Measurements from ENCODE around the gene IMMP2L.

Gene IMMP2L

GRCh38 chr7:111043561-111043960, 518.7 kb downstream of the IMMP2L start:
- no peak for DNase-seq (ENCODE audit: low read depth in 2 of 2, low spot score in 1 of 2)

DNA sequence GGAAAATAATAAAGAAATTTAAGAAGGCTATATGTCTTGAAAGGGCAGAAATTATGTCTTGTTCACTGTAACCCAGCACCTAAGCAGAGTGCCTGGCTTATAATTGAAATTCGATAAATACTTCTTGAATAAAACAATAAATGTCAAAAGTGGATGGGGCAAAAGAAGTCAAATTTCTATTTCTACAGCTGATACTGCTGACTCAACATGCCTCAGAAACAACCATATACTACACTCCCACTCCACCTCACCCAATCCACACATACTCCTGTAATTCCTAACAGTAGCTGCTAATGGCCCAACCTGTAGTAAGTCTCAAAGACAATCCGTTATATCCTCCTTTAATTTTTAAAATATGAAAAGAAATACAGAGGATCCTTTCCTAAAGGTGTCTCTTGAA, 519.5 kb downstream of the IMMP2L start:
- no peak for DNase-seq (ENCODE audit: low read depth in 2 of 2, low spot score in 1 of 2)

DNA sequence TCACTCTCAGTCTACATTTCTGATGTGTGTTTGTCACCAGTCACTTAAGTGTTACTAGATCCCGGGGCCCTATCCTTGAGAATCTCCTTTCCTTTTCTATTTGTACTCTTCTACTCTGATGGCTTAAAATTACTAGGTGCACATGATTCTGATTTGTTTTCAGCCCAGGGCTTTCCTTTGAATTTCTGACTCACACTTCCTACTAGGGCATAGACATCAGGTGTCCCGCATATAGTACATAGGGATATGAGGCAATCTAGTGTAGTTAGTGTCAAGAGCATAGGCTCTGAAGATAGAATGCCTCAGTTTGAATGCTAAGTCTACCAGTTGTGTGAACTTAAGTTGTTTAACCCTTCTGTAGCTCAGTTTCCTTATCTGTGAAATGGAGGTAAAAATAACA, 520.7 kb downstream of the IMMP2L start:
- DNase-seq (ENCODE audit: low read depth in 2 of 2, low spot score in 1 of 2), result no peak

GRCh38 chr7:111038185-111038584, 524.1 kb downstream of the IMMP2L start:
- DNase-seq (ENCODE audit: low read depth in 2 of 2, low spot score in 1 of 2), result no peak

GRCh38 chr7:111031916-111032315, 530.4 kb downstream of the IMMP2L start:
- DNase-seq (ENCODE audit: low read depth in 2 of 2, low spot score in 1 of 2), result no peak

DNA sequence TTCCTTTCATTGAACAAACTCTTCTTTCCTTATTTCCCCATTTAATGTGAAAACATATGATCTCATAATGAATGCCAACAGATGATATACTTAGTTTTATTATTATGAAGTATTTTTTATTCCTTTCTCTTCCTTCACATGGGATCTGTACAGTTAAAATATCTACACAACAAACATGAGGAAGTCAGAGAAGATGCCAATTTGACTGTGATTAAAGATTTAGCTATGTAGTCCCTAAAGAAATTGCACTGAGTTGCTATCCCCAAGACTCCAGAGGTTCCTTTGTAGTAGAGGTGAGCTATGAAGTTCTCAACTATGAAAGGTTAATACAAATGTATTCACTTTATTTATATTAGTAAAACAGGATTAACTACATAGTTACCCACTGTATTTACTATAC, 532.0 kb downstream of the IMMP2L start:
- DNase-seq (ENCODE audit: low read depth in 2 of 2, low spot score in 1 of 2), result no peak

DNA sequence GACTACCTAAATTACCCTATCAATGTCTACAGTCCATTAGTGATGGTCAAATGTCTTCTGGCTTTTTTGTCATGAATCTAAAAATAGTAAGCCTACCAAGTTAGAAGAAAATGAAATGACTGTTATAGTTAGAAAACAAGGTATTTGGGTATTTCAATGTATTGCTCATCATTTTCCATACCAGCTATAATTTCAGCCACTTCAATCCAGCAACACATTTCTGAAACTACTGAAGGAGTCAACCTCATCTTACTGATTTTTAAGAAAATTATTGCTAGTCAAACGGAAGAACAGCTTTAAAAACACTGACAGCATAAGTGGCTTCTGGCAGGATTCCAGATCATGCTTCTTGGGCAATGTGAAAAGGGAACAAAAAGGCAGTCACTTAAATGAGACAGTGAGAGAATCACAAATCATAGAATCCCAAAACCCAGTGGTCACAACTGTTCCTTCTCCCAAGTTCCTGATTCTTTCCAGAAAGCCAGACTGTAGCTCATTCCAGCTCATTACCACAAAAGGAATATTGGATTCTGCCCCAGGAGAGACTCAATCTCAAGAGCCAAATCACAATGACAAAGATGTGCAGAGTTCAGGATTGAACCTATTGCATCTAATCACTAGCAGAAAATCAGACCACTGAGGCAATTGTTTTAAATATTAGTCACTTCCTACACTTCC, 532.6 kb downstream of the IMMP2L start:
- no peak for DNase-seq (ENCODE audit: low read depth in 2 of 2, low spot score in 1 of 2)

- DNase-seq (ENCODE audit: low read depth in 2 of 2, low spot score in 1 of 2), result no peak
Observed at GRCh38 chr7:111029141-111029572, 533.1 kb downstream of the IMMP2L start.

DNA sequence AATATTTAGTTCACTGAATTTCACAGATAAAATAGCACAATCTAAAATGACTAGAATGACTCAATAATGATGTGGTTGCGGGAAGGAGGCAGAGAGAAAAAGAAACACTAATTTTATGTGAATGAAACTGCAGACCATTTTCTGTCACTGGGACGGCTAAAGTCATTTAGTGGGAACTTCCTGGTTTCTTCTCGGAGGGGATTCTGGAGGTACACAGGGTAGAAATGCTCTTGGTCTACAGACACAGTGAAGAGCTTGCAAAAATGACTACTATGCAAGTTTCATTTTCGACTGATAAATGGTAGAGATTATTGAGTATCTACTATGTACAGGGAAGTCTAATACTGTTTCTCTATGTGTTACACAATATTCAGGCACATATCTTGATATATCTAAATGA, 534.9 kb downstream of the IMMP2L start:
- no peak for DNase-seq (ENCODE audit: low read depth in 2 of 2, low spot score in 1 of 2)

DNA sequence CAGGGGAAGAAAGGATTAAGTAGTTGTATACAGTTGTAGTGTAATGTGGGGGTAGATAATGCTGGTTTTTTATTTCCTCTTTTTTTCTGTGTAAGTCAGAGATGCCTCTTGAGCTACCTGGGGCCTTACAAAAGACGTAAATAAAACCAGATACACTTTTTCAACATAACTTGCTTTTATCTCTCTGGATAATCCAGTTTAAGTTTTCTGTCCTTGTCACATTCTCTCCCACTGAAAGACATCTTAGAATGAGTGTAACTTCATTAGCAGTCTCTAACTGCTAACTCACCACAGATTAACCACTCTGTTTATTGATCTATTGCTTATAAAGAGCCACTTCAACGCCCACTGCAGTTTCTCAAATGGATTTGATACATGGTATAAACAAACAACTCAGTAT, 535.5 kb downstream of the IMMP2L start:
- DNase-seq (ENCODE audit: low read depth in 2 of 2, low spot score in 1 of 2), result no peak

- DNase-seq (ENCODE audit: low read depth in 2 of 2, low spot score in 1 of 2), result no peak
Observed at GRCh38 chr7:111026343-111026742, 535.9 kb downstream of the IMMP2L start.

DNA sequence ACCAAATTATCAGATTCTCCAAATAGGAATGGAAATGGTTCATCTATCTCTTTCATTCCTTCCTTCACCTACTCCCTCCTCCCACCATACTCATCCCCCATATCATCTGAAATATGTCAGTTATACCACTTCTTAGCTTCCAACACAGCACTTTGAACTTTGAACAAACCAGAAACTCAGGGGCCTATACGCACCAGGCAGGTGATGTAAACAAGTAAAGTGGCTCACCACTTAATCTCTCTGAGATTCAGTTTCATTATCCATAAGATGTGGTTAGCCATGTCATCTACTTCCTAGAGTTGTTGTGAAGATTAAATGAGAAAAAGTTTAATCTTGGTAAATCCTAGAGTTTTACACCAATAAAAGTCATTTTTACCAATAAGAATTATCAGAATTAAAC, 537.3 kb downstream of the IMMP2L start:
- no peak for DNase-seq (ENCODE audit: low read depth in 2 of 2, low spot score in 1 of 2)

GRCh38 chr7:111018960-111019736, 543.1 kb downstream of the IMMP2L start:
- no peak for DNase-seq (ENCODE audit: low read depth in 2 of 2, low spot score in 1 of 2)

GRCh38 chr7:111018447-111018846, 543.8 kb downstream of the IMMP2L start:
- no peak for DNase-seq (ENCODE audit: low read depth in 2 of 2, low spot score in 1 of 2)

DNA sequence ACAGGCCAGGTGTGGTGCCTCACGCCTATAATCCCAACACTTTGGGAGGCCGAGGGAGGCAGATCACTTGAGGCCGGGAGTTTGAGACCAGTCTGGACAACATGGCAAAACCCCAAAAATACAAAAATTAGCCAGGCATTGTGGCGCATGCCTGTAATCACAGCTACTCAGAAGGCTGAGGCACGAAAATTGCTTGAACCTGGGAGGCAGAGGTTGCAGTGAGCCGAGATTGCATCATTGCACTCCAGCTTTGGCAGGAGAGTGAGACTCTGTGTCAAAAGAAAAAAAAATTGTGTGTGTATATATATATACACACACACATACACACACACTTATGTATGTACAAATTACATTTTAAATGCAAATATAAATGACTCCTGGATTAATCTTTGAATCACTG, 548.2 kb downstream of the IMMP2L start:
- no peak for DNase-seq (ENCODE audit: low read depth in 2 of 2, low spot score in 1 of 2)

DNA sequence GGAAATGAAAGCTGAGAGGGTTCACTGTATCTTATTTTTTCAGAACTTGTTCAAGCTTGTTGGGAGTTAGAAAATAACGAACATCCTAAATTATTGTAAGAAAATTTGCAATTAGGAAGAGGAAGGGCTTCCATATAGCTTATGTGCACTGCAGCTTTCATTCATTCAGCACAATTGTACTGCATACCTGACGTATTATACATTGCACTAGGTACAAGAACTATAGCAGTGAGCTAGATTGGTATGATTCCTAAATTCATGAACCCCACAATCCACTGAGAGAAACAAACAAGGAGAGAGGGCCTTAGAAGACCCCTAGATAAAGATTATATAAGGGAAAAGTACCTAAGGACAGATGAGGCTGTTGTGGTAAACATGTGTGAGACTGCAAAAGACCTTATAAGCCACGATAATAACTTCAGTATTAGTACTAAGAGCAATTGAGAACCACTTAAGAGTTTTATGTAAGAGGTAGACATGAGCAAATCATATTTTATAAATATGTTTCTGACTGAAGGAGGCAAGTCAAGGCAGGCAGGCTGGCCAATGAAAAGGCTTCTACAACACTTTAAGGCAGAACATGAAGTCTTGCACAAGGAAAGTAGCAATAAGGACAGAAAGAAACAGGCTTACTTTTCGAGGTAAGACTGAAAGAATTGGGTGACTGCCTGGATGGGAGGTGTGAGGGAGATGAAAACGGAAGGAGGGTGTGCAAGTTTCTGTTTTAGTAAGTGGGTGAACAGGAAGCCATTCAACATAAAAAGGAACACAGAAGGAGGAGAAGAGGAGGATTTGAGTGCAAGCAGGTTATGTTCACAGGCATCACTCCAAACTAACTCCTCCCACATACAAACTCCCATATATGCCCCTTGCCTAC, 549.3 kb downstream of the IMMP2L start:
- DNase-seq (ENCODE audit: low read depth in 2 of 2, low spot score in 1 of 2), result no peak

DNA sequence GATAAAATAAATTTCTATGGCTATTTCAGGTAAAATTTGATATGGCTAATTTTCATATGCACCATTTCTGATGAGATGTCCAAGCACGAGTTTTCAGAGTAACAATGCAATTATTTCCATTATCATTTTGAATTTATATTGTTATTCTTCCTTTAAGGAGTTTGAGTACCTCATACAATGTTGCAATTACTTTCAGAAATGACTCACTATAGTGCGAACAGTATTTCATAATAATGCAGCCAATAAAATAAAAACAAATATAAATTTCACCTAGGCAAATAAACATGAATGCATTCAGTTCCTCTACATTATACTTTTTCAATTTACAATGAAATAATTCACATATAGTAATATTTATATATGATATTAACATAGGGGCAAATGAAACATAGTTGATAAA, 550.1 kb downstream of the IMMP2L start:
- DNase-seq (ENCODE audit: low read depth in 2 of 2, low spot score in 1 of 2), result no peak

DNA sequence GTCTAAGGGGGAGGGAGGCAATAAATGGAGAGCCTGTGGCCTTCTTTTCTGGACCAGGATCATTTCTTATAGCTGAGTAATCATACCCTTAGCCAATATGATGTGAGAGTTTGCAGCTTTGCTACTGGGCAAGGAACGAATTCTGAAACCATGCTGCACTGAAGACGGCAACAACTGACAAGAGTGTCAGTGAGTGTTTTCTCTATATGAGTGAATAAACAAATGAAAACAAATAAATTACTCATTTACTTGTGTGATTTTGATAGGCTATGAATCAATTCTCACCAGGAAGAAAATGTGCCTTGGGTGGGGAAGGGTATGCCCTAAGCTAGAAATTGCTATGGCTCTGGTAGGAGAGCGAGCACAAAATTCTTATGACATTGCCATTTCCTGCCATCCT, 550.8 kb downstream of the IMMP2L start:
- DNase-seq (ENCODE audit: low read depth in 2 of 2, low spot score in 1 of 2), result no peak

- DNase-seq (ENCODE audit: low read depth in 2 of 2, low spot score in 1 of 2), result no peak
Observed at GRCh38 chr7:111010798-111011197, 551.5 kb downstream of the IMMP2L start.

DNA sequence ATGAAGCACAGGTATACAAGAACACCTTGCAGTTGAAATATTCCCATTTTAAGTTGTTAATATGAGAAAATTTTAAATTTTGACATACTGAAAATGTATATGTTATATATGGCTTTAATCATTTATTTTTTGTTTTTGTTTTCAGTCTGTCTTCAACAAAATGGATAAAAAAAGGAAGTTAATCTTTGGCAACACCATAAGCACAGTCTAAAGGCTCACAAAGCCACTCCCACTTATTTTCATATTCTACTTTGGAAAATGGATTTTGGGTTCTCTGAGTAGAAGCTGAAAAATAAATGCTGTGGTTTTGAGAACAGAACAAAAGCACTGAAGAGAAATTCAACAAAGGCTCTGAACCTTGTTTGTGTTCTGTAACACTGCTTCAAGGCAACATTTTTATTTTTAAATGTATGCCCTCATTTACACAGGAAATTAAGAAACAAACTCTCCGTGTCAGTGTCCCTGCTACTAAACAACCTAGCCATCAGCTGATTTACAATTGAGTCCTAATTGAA, 552.7 kb downstream of the IMMP2L start:
- DNase-seq (ENCODE audit: low read depth in 2 of 2, low spot score in 1 of 2), result no peak

GRCh38 chr7:111006691-111007090, 555.6 kb downstream of the IMMP2L start:
- no peak for DNase-seq (ENCODE audit: low read depth in 2 of 2, low spot score in 1 of 2)

DNA sequence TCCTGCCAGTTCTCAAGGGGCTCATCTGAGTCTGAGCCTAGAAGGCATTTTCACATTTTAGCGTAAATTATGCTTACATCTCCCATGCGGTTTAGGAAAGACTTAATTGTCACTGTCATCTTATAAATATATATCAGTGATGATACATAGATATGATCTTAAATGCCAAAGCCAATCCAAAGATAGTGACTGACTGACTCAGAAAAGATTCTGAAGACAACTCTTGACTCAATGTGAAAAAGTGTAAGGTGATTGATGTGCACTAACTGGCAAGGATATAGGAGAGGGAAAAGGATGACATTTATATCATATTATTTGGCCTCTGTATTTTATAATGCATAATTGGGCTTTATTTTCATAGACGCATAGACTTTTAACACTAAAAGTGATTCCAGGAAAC, 556.3 kb downstream of the IMMP2L start:
- DNase-seq (ENCODE audit: low read depth in 2 of 2, low spot score in 1 of 2), result no peak

Data from stimulated activated CD8-positive, alpha-beta memory T cell treated with anti-CD3 and anti-CD28 coated beads, Interleukin-4, amount 100 ng/mL, for 1 hour (primary cell).